DND-41 (cell line): ENCODE data around the gene CCDC68.

Experiments used
- ATAC-seq: fragments of 200-7000 bp; cut with Tn5 transposase; 3 replicates; pipeline ENCODE4 v1.9.1; 2021; ENCODE audit warnings: low read depth; ENCODE audit not compliant: insufficient read depth
- DNase-seq: peaks from one replicate; pipeline ENCODE4 v3.0.0-alpha.2; 2020
- H2AFZ ChIP-seq: 2 replicates; pipeline ENCODE4 v1.6.0; 2012; ENCODE audit warnings: low read depth, low read length
- H3K27ac ChIP-seq: 2 replicates; pipeline ENCODE4 v1.5.1; 2012; ENCODE audit warnings: low read length, inconsistent platforms
- H3K27me3 ChIP-seq: fragments of 200-600 bp; sonication (generic); 2 replicates; pipeline ENCODE4 v1.6.0; 2012; ENCODE audit warnings: low read length, mild to moderate bottlenecking, inconsistent platforms; ENCODE audit not compliant: insufficient read depth, poor library complexity
- H3K36me3 ChIP-seq: 2 replicates; pipeline ENCODE4 v1.5.1; 2012; ENCODE audit warnings: low read length, inconsistent platforms; ENCODE audit not compliant: insufficient read depth
- H3K4me1 ChIP-seq: 2 replicates; pipeline ENCODE4 v1.5.1; 2012; ENCODE audit warnings: mild to moderate bottlenecking, low read length; ENCODE audit not compliant: insufficient read depth
- H3K4me2 ChIP-seq: 2 replicates; pipeline ENCODE4 v1.6.0; 2012; ENCODE audit warnings: mild to moderate bottlenecking, moderate library complexity, low read length, inconsistent platforms; ENCODE audit not compliant: insufficient read depth
- H3K4me3 ChIP-seq, 2 experiments: fragments of 200-600 bp in 1 of 2; shearing (Covaris generic) in 1 of 2; 2 replicates each; pipeline ENCODE4 v1.5.1; 2012 to 2016; ENCODE audit warnings: inconsistent platforms in 2 of 2, low read length in 2 of 2, mild to moderate bottlenecking in 2 of 2, low read depth in 1 of 2, moderate library complexity in 1 of 2
- H3K79me2 ChIP-seq: 2 replicates; pipeline ENCODE4 v1.6.0; 2012; ENCODE audit warnings: low read length, inconsistent platforms; ENCODE audit not compliant: insufficient read depth
- H3K9ac ChIP-seq: 2 replicates; pipeline ENCODE4 v1.6.0; 2012; ENCODE audit warnings: low read depth, mild to moderate bottlenecking, inconsistent platforms, low read length, moderate library complexity
- H3K9me3 ChIP-seq: 2 replicates; pipeline ENCODE4 v1.5.1; 2012; ENCODE audit warnings: low read length, moderate library complexity, mild to moderate bottlenecking, inconsistent platforms; ENCODE audit not compliant: insufficient read depth, severe bottlenecking
- H4K20me1 ChIP-seq: 2 replicates; pipeline ENCODE4 v1.6.0; 2012; ENCODE audit warnings: low read length; ENCODE audit not compliant: insufficient read depth
- EZH2 ChIP-seq: IDR thresholded peaks from 3 replicates; pipeline ENCODE4 v1.6.1; 2012; ENCODE audit warnings: borderline replicate concordance, low read depth, mild to moderate bottlenecking, moderate library complexity, low read length, inconsistent platforms; ENCODE audit not compliant: severe bottlenecking
- TF ChIP-seq, protein P1 (sequence below): IDR thresholded peaks from 2 replicates; pipeline ENCODE4 v1.5.1; 2012; ENCODE audit warnings: borderline replicate concordance, low read length, moderate library complexity, mild to moderate bottlenecking; ENCODE audit not compliant: poor library complexity, severe bottlenecking; ENCODE audit errors: extremely low read depth

CCDC68 gene

DNA sequence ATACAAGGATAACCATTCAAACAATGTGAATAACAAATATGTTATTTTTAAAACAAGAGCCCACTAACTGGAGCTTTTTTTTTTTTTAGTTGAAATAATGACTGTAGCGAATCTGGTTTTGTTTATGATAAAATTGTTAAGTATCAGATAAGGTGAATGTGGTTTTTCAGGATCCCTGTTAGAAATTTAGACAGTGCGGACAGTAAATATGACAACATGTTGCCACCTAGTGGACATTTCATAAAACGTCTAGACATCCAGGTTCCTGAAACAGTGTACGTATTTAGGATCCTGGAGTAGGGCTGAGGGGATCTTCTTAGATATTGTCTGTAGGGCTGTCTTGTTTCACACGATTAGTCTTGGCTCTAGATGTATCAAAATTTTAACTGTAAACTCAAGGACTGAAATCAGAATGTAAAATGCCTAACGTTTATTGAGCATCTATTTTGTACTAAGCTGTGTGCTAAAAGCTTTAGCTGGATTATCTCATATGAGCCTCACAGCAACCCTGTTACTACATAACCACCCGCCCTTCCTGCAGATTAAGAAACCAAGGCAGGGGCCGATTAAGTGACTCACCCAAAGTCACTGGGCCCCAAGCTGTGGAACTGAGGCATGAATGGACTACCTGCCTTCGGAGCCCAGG, 23.9 kb upstream of the CCDC68 start:
- no peaks in the 10 kb centered on the region for H3K4me1 ChIP-seq
- H3K9ac ChIP-seq, result no peak overlapping the region
- H2AFZ ChIP-seq, result no peak overlapping the region
- peak; percentile 87 for ATAC-seq
- no peak overlapping the region for H3K4me2 ChIP-seq
- no peaks in the 10 kb centered on the region for H3K9me3 ChIP-seq
- no peaks in the 10 kb centered on the region for H3K79me2 ChIP-seq
- TF ChIP-seq, protein P1, sequence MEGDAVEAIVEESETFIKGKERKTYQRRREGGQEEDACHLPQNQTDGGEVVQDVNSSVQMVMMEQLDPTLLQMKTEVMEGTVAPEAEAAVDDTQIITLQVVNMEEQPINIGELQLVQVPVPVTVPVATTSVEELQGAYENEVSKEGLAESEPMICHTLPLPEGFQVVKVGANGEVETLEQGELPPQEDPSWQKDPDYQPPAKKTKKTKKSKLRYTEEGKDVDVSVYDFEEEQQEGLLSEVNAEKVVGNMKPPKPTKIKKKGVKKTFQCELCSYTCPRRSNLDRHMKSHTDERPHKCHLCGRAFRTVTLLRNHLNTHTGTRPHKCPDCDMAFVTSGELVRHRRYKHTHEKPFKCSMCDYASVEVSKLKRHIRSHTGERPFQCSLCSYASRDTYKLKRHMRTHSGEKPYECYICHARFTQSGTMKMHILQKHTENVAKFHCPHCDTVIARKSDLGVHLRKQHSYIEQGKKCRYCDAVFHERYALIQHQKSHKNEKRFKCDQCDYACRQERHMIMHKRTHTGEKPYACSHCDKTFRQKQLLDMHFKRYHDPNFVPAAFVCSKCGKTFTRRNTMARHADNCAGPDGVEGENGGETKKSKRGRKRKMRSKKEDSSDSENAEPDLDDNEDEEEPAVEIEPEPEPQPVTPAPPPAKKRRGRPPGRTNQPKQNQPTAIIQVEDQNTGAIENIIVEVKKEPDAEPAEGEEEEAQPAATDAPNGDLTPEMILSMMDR, result peak; percentile 78
- TF ChIP-seq EZH2, result no peak
- H3K27ac ChIP-seq, result no peak overlapping the region
- DNase-seq, result no peak
- H3K4me3 ChIP-seq, result no peak overlapping the region
- no peaks in the 10 kb centered on the region for H3K27me3 ChIP-seq
- H4K20me1 ChIP-seq, result no peaks in the 10 kb centered on the region
- H3K36me3 ChIP-seq, result no peaks in the 10 kb centered on the region

DNA sequence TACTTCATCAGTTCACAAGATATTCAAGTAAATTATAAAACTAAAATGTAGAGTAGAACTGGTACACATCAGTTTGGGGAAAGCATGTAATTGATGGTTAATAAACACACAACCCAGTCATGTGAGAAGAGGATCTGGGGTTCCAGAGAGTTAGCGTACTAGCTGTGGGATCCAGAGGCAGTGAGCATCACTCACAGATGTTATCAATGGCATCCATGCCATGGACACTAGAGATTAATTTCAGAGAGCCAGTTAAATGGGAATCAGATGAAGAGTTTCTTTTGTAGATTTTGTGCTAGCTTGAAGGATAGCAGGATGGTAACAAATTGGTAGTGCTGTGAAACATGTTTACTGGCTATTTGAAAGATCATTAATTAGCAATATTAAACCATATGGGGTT, 21.8 kb upstream of the CCDC68 start:
- Histone ChIP-seq H3K27me3 (no peaks in the 10 kb centered on the region), H3K4me1 (no peaks in the 10 kb centered on the region), H3K9ac (no peak overlapping the region), H4K20me1 (no peaks in the 10 kb centered on the region), H3K36me3 (no peaks in the 10 kb centered on the region), H2AFZ (no peak overlapping the region), H3K27ac (no peak overlapping the region), H3K79me2 (no peaks in the 10 kb centered on the region), H3K9me3 (no peaks in the 10 kb centered on the region), H3K4me3 (no peak overlapping the region), H3K4me2 (no peak overlapping the region)
- ATAC-seq, result no peak
- TF ChIP-seq EZH2, result no peak
- TF ChIP-seq, protein P1, result no peak
- no peak for DNase-seq

DNA sequence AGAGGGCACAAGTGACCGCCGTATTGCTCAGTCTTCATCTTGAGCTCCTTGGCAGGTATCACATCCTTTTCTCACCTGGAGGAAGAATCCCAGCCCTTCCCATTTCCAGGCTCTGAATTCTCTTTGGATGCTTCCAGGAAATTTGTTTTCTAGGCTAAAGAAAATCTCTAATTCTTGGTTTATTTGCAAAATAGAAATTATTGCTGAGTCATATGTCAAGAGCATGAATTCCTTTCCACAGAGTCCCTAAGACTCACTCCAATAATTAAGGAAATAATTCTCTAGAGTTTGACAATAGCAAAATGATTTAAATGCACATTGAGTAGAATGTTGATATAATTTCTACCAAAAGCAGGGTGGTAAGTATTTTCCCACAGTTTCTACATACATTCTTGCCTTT, 16.3 kb upstream of the CCDC68 start:
- no peaks in the 10 kb centered on the region for H3K4me1 ChIP-seq
- no peak overlapping the region for H3K4me2 ChIP-seq
- ATAC-seq, result no peak
- no peak overlapping the region for H3K27ac ChIP-seq
- no peak overlapping the region for H2AFZ ChIP-seq
- H4K20me1 ChIP-seq, result no peaks in the 10 kb centered on the region
- no peak for TF ChIP-seq EZH2
- TF ChIP-seq, protein P1, result no peak
- H3K36me3 ChIP-seq, result no peaks in the 10 kb centered on the region
- no peak overlapping the region for H3K4me3 ChIP-seq
- no peaks in the 10 kb centered on the region for H3K9me3 ChIP-seq
- H3K9ac ChIP-seq, result no peak overlapping the region
- H3K27me3 ChIP-seq, result no peaks in the 10 kb centered on the region
- no peaks in the 10 kb centered on the region for H3K79me2 ChIP-seq
- no peak for DNase-seq

DNA sequence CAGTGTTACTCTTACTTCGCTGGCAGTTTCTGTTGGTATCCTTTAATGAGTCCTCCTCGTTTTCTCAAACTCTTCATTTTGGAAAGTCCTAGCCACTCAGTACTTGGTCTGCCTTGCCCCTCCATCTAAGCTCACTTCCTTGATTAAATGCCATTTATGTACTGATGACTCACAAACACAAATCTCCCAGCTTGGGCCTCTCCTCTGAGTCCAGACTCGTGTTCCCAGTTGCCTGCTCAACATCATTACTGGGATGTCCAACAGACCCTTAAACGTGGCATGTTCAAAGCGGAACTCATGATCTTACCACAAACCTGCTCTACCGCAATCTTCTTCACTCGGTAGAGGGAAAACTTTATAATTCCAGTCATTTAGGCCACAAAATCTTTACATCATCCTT, 13.8 kb upstream of the CCDC68 start:
- Histone ChIP-seq H3K27ac (no peak overlapping the region), H3K4me3 (no peak overlapping the region), H3K27me3 (no peaks in the 10 kb centered on the region), H3K4me2 (no peak overlapping the region), H4K20me1 (no peaks in the 10 kb centered on the region), H3K4me1 (no peaks in the 10 kb centered on the region), H3K9ac (no peak overlapping the region), H2AFZ (no peak overlapping the region), H3K36me3 (no peaks in the 10 kb centered on the region), H3K79me2 (no peaks in the 10 kb centered on the region), H3K9me3 (no peaks in the 10 kb centered on the region)
- ATAC-seq, result no peak
- DNase-seq, result no peak
- TF ChIP-seq, protein P1, result no peak
- TF ChIP-seq EZH2, result no peak
